GM18861 (cell line): ENCODE results near the gene FARSB.
"Not testable (repeated sequence)": the region's sequence is repeated elsewhere in the genome, so short reads cannot be mapped to it uniquely, and the experiment has no call there.

Experiments used
- ATAC-seq: cut with Tn5 transposase; IDR thresholded peaks from one replicate; pipeline ENCODE4 v1.9.1; 2021; ENCODE audit not compliant: unreplicated experiment

Gene FARSB

GRCh38 chr2:222655787-222656525, at the start of gene FARSB:
TSS of gene FARSB (minus strand) at chr2:222656092. CDS start at chr2:222656073, 19 bp downstream.
- ATAC-seq: peak; percentile 90

GRCh38 chr2:222703886-222704285, 48.0 kb upstream of the FARSB start:
- no peak for ATAC-seq

DNA sequence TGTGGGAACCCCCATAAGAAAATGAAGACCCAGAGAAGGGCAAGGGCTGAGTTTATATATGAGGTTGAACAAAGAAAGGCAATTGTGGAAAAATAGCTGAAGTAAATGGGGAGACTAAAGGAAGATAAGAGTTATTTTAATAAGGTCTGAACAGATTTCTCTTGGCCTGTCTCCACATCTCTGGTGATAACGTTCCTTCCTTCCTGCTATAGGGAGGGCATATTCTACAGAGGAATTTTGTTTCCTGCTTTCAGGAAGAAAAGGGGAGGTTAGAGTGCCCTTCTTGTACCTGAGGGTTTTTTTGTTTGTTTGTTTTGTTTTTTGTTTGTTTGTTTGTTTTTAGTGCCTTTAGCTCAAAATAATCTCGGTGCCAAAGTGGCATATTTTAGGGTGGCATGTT, 47.2 kb upstream of the FARSB start:
- no peak for ATAC-seq

GRCh38 chr2:222701721-222702131, 45.8 kb upstream of the FARSB start:
- ATAC-seq: no peak

GRCh38 chr2:222701233-222701632, 45.3 kb upstream of the FARSB start:
- ATAC-seq: no peak

DNA sequence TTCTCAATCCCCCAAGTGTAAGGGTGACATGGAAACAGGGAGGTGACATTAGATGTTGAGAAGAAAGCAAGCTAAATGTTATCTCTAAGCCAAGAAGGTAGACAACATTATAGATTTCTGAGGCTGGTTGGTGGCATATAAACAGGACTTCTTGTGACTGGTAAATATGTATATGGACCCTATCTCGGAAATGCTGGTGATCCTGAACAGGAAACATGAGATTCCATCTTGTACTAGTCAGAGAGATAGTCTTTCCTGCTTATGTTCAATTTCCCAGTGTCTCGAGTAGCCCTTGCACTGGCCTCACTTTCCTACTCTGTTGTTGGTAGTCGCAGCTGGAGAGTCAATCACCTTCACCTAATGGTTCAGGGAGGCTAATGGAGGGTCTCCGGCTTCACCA, 42.4 kb upstream of the FARSB start:
- ATAC-seq: no peak

- peak; percentile 69 for ATAC-seq
These were observed 37.9 kb upstream of the FARSB start for GRCh38 chr2:222693837-222694236.

DNA sequence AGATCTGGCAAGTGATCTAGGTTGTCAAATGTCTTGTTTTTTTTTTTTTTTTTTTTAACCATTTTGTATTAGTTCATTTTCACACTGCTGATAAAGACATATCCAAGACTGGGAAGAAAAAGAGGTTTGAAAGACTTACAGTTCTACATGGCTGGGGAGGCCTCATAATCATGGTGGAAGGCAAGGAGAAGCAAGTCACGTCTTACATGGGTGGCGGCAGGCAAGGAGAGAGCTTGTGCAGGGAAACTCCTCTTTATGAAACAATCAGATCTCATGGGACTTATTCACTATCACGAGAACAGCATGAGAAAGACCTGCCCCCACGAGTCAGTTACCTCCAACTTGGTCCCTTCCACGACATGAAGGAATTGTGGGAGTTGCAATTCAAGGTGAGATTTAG, 37.5 kb upstream of the FARSB start:
- ATAC-seq: not testable (repeated sequence)

- ATAC-seq: peak; percentile 82
These were observed 34.8 kb upstream of the FARSB start for GRCh38 chr2:222690564-222691200.

- no peak for ATAC-seq
These were observed 33.4 kb upstream of the FARSB start for GRCh38 chr2:222689322-222689721.

- no peak for ATAC-seq
These were observed 33.0 kb upstream of the FARSB start for GRCh38 chr2:222688917-222689316.

- ATAC-seq: no peak
These were observed 30.3 kb upstream of the FARSB start for GRCh38 chr2:222686086-222686750.

- ATAC-seq: no peak
These were observed 27.9 kb upstream of the FARSB start for GRCh38 chr2:222683805-222684204.

GRCh38 chr2:222677981-222678380, 22.1 kb upstream of the FARSB start:
- no peak for ATAC-seq

DNA sequence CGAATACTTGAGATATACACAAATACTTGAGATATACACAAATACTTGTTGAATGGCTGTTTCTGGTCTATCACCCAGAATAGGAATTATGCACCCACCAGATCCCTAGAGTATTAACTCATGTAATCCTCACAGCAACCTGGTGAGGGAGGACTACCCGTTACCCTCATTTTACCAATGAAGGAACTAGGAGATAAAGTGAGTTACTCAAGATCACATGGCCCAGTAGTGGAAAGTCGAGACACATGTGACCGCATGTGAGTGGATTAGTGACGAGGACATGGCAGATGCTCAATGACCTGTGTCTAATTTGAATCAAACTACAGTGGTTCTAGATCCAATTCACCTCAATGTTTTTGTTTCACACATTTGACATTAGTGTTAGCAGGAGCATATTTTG, 18.0 kb upstream of the FARSB start:
- peak; percentile 51 for ATAC-seq

GRCh38 chr2:222673273-222673672, 17.4 kb upstream of the FARSB start:
- no peak for ATAC-seq

GRCh38 chr2:222672068-222672401, 16.1 kb upstream of the FARSB start:
- no peak for ATAC-seq

DNA sequence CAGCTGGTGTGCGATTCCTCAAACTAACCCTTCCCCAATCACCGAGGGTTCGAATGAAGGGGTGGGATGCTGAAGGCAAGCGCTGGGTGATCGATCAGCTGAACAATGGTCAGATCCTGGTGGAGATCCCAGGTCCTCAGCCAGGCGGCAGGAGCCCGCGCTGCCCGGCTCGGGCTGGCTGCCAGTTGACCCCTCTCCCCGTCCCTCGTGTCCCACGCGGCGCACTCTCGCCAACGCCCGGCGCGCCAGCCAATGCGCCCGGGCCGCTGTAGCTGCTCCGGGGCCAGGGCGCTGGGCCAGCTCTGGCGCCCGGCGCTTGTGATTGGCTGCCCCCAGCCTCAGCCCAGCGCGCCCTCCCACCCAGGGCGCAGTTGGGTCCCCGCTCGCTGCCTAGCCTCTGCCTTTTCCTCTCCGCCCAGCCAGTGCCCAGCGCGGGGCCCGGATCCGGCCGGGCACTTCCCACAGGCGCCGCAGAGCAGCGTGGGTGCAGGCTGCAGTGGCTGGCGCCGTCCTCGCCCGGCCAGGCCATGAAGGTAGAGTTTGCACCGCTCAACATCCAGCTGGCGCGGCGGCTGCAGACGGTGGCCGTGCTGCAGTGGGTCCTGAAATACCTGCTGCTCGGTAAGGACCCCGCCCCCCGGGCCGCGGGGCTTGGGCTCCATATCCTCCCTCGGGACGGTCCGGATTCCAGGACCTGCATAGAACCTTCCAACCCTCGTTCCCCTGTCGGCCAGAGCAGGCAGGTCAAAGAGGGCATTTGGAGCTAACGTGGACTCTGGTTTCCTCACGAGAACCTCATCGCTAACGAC, 15.6 kb upstream of the FARSB start, which contains the start of gene MOGAT1:
Gene MOGAT1, plus strand, starts transcription at position 400 of the 809 bp plus-strand sequence. Its CDS starts 128 bp downstream, at position 528.
- no peak for ATAC-seq

DNA sequence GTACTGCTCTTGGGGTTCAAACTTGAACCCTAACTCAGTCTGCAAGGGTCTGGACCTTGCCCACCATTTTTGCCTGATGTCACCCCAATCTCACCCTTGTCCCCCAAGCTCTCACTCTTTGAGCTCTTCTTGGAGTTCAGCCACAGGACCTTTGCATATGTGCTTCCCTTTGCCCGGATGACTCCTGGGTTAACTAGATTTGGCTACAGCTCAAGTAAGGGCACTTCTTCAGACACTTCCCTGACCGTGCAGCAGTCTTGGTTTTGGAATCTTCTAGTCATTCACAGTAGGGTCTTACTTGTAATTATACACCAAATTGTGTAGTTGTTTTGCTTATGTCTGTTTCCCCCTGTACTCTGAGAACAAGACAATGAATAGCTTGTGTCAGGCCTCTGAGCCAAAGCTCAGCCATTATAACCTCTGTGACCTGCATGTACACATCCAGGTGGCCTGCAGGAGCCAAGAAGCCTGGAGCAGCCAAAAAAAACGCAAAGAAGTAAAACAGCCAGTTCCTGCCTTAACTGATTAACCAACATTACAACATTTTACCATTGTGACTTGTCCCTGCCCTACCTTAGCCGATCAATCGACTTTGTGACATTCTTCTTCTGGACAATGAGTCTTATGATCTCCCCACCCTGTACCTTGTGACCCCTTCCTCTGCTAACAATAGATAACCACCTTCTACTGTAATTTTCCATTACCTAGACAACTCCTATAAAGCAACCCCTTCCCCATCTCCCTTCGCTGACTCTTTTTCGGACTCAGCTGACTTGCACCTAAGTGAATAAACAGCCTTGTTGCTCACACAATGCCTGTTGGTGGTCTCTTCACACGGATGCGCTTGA, 14.5 kb upstream of the FARSB start:
- no peak for ATAC-seq

- no peak for ATAC-seq
These were observed 13.5 kb upstream of the FARSB start for GRCh38 chr2:222669353-222669752.
